GM12878 (cell line): ENCODE measurements around the gene IMPG2.

Source experiments
- CHD1 ChIP-seq: IDR thresholded peaks from 2 replicates; pipeline ENCODE4 v1.6.1; 2012; ENCODE audit warnings: low read depth, low read length, improper control_type of control experiment
- CTCF ChIP-seq, 3 experiments: IDR thresholded peaks in 2 of 3; conservative IDR thresholded peaks in 1 of 3; 2 replicates each; pipeline ENCODE4 v1.5.1; 2011; ENCODE audit warnings: low read depth in 3 of 3, low read length in 3 of 3, mild to moderate bottlenecking in 3 of 3, control low read depth in 2 of 3, moderate library complexity in 2 of 3, inconsistent platforms in 1 of 3, mixed read lengths in 1 of 3; ENCODE audit not compliant: control insufficient read depth in 2 of 3, insufficient read depth in 1 of 3; ENCODE audit errors: extremely low read depth in 1 of 3
- GABPA ChIP-seq: IDR thresholded peaks from 2 replicates; pipeline ENCODE4 v1.6.1; 2014; ENCODE audit warnings: antibody characterized with exemption, low read depth, mild to moderate bottlenecking, inconsistent platforms
- POLR2A ChIP-seq: IDR thresholded peaks from 2 replicates; pipeline ENCODE4 v1.6.1; 2011; ENCODE audit warnings: low read depth, mild to moderate bottlenecking, low read length
- RELA ChIP-seq: fragments of 450-650 bp; IDR thresholded peaks from 2 replicates; pipeline ENCODE4 v1.8.0; 2014; ENCODE audit warnings: borderline replicate concordance; ENCODE audit not compliant: partially characterized antibody
- YY1 ChIP-seq: IDR thresholded peaks from 2 replicates; pipeline ENCODE4 v1.6.1; 2011; ENCODE audit warnings: low read depth, mild to moderate bottlenecking, low read length

GRCh38 chr3:101219842-101220560, 100.4 kb downstream of the IMPG2 start:
- TF ChIP-seq YY1 (no peak), CTCF (IDR thresholded peaks at IDR 0.05 in 2 of 3, conservative IDR thresholded peaks at IDR 0.05 in 1 of 3; ENCODE audit: control insufficient read depth in 2 of 3, extremely low read depth in 1 of 3, insufficient read depth in 1 of 3, low read depth in 3 of 3, low read length in 3 of 3) (no peak), RELA (no peak), CHD1 (no peak), GABPA (0 out of 2 replicates have a peak, but pooled peaks have one; percentile 15), POLR2A (no peak)
